GM12864 (cell line): ENCODE data around the gene ITPKB.

Experiments used
- DNase-seq: peaks from one replicate; pipeline ENCODE4 v3.0.0-alpha.2; 2011; ENCODE audit warnings: low read depth
- H3K4me3 ChIP-seq: 2 replicates; pipeline ENCODE4 v1.5.1; 2011; ENCODE audit warnings: mild to moderate bottlenecking, low read depth, low read length, control low read depth
- TF ChIP-seq, protein P1 (sequence below): IDR thresholded peaks from 2 replicates; pipeline ENCODE4 v1.5.1; 2011; ENCODE audit warnings: low read depth, mild to moderate bottlenecking, moderate library complexity, low read length, control low read depth, inconsistent platforms; ENCODE audit errors: missing control alignments

Gene ITPKB

DNA sequence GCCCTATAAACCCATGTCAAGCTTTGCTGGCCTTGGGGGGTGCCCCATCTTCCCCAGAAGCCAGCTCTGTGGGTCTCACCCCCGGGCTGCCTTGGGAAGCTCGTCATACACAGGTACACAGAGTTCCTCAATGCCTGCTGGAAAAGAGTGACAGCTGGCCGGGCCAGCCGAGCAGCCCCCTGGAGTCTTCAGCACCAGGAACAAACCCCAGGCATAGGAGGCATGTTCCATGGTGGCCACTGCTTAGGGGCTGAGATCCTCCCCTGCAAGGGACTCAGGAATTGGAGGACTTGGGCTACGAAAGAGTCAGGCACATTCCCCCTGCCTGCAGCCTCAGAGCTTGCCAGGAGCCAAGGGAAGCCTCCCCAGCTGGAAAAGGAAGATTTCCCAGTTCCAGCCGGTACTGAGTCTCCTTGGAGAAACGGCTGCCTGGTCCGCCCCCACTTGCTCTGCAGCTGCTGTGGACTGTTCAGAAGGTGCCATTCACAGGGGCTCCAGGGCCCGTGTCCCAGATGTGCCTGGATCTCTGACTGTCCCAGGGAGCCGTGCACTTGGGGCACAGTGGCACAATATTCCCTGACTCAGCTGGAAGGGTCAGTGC, 101.0 kb downstream of the ITPKB start:
- DNase-seq = no peak
- TF ChIP-seq, protein P1, sequence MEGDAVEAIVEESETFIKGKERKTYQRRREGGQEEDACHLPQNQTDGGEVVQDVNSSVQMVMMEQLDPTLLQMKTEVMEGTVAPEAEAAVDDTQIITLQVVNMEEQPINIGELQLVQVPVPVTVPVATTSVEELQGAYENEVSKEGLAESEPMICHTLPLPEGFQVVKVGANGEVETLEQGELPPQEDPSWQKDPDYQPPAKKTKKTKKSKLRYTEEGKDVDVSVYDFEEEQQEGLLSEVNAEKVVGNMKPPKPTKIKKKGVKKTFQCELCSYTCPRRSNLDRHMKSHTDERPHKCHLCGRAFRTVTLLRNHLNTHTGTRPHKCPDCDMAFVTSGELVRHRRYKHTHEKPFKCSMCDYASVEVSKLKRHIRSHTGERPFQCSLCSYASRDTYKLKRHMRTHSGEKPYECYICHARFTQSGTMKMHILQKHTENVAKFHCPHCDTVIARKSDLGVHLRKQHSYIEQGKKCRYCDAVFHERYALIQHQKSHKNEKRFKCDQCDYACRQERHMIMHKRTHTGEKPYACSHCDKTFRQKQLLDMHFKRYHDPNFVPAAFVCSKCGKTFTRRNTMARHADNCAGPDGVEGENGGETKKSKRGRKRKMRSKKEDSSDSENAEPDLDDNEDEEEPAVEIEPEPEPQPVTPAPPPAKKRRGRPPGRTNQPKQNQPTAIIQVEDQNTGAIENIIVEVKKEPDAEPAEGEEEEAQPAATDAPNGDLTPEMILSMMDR = no peak
- H3K4me3 ChIP-seq = no peak overlapping the region

DNA sequence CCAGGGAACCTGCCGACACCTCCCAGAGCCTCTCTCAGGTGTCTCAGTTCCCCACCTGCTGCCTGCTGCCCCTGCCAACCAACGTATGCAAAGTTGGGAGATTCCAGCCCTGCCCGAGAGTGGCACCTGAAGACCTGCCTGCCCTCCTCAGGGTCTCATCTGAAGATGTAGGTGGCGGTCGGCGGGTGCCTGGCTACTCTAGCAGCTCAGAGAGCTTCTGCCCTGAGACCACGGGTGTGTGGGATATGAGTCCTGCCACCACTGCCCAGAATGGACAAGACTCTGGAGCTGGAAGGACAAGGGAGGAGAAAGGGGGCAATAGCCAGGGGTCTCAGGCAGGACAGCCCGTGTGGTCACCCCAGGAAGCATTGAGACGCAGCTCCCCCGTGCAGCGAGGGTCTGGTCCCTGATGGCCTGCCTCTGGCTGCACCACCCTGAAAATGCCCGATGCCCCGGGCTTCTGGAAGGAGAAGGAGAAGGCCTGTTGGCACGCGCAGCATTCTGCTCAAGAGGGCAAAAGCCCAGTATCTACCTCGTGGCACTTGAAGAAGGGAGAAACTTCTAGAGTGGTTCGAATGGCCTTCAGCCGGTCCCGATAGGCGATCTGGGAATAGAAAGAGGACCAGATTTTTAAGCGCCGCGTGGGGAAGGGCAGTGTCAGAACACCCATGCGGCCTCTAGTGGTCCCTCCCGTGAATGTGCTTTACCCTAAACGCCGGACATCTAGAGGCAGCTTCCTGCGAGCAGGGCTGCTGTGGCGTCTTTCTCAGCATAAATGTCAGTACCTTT, 101.7 kb downstream of the ITPKB start:
- H3K4me3 ChIP-seq = no peak overlapping the region
- TF ChIP-seq, protein P1 = peak; percentile 58
- DNase-seq = no peak

DNA sequence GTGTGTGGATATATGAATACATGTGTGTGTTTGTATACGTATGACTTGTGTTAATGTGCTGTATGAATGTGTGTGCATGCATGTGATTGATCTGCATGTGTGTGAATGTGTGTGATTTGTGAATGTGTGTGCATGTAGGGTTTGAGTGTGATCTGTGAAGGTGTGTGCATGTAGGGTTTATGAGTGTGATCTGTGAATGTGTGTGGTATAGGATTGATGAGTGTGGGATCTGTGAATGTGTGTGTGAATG, 102.3 kb downstream of the ITPKB start:
- DNase-seq = no peak
- TF ChIP-seq, protein P1 = no peak
- no peak overlapping the region for H3K4me3 ChIP-seq

DNA sequence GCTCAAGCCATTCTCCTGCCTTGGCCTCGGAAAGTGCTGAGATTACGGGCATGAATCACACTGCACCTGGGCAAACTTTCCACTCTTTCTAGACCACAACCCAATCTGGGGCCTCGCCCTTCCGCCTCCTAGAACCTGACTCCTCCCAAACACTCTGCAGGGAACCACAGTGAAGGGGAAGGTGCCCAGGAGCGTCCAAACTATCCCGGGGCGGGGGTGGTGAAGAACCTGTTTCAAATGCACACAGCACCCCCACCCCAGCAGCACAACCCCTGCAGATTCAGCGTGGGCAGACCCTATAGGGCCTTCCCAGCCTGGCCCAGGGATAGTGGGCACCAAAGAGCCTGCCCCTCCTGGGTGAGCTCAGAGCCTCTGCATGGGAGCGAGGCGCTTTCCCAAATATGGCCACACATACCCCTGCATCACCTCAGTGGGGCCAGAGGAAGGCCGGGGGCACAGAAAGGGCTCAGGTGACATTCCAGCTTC, 103.6 kb downstream of the ITPKB start:
- DNase-seq = no peak
- TF ChIP-seq, protein P1 = no peak
- no peak overlapping the region for H3K4me3 ChIP-seq

DNA sequence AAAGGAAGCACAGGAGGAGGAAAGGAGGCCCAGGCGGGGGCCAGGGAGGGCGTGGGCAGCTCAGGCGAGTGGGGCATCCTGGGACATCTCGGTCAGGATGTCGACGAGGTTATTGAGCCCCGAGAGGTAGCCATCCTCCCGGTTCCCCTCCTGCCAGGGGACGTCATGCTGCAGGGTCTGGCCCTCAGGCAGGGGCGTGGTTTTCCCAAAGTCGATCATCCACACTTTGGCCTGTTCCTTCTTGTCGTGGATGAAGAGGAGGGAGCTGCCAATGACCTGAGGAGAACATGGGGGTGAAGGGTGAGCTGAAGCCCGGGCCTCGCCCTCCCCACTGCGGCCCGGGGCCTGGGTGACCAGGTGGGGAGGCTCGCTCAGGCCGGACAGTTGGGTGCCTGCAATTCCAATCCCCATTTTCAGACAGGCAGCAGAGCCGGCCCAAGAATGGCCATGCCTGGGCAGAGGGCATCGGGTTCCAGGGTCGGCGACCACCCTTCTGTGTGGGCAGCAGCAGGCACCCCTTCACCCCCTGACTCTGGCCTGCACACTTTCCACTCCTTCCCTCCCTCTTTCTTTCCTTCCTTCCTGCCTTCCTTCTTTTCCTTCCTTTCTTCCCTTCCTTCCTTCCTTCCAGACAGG, 104.4 kb downstream of the ITPKB start:
- H3K4me3 ChIP-seq = no peak overlapping the region
- DNase-seq = no peak

DNA sequence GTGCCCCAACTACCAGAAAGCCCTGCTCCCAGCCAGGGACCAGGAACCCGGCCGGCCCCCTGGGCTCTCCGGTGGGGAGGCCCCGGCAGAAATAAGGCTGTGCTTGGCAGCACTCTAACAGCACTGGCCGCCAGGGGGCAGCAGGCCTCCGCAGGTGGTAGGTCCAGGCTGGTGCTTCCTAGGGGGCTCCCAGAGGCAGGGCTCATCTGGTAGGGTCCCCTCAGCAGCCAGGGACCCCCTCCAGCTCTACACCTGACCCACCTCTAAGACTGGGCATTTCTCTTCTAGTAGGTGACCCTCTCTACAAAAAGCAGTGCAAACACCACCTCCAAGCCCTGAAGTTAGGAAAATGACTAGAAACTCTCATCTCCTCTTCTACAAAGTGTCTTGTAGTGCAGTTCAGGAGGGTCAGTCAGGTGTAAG, 104.9 kb downstream of the ITPKB start:
- no peak for DNase-seq
- H3K4me3 ChIP-seq = no peak overlapping the region
- TF ChIP-seq, protein P1 = peak; percentile 95

More for the DNA sequence above, 104.4 kb downstream of the ITPKB start:
- TF ChIP-seq, protein P1 = no peak
